Lower leg skin (tissue), 4 donors: ENCODE measurements around the gene TKT. TPM values are rescaled to one million over a fixed set of nuclear protein-coding genes. Genes with fewer than 3 reads are reported as not detected.
"Not testable (repeated sequence)": the region's sequence is repeated elsewhere in the genome, so short reads cannot be mapped to it uniquely, and the experiment has no call there.

ENCODE experiments used
- DNase-seq, 2 donors: peaks; one replicate each; pipeline ENCODE4 v3.0.0-alpha.2; 2019; ENCODE audit warnings: low spot score in 2 of 2
- H3K4me3 ChIP-seq: fragments of 200-600 bp; sonication (generic); 2 replicates; pipeline ENCODE4 v1.5.1; 2017; ENCODE audit warnings: mild to moderate bottlenecking, low read depth; ENCODE audit not compliant: poor library complexity, severe bottlenecking
- CTCF ChIP-seq, 3 donors: fragments of 450-650 bp; IDR thresholded peaks; one replicate each; pipeline ENCODE4 v1.5.1; 2016; ENCODE audit warnings: antibody characterized with exemption in 3 of 3, mild to moderate bottlenecking in 3 of 3, moderate library complexity in 2 of 3
- POLR2A ChIP-seq, 2 donors: fragments of 450-650 bp; IDR thresholded peaks; one replicate each; pipeline ENCODE4 v1.6.1; 2016 to 2017; ENCODE audit warnings: antibody characterized with exemption in 2 of 2, mild to moderate bottlenecking in 1 of 2, moderate library complexity in 1 of 2
- WGBS, 2 donors: methylation state at CpG; one replicate each; pipeline ENCODE4 v1.1.5; 2018; 5-methylcytosine and 5-hydroxymethylcytosine counted together
- intact Hi-C: fragments of 100-400 bp; cut with DNase I; formaldehyde crosslinking; loops from one replicate; pipeline ENCODE4 v1.15.0; 2023; ENCODE audit warnings: low total_unique reads
- total RNA-seq, 4 donors: library from RNA; depleted of rRNA; stranded (reverse); fragments of >200 nt; gene quantifications; one replicate each; pipeline ENCODE4 v1.1.0, GENCODE V29; 2016

The TKT gene
- total RNA-seq, 4 donors from 2014 or later, result 98.1 to 195 (median 154) TPM

- DNase-seq, result no peak
- WGBS, 2 donors, result 65 to 75% methylated on average over 4 of the region's 4 CpGs
- no peak overlapping the region for H3K4me3 ChIP-seq
- intact Hi-C loops, result no loop called here
- TF ChIP-seq POLR2A (IDR thresholded peaks at IDR 0.05) (no peak), CTCF (IDR thresholded peaks at IDR 0.05) (no peak)
Measured at GRCh38 chr3:53278667-53279066, 22.8 kb upstream of the TKT start.

GRCh38 chr3:53274938-53275605, 19.2 kb upstream of the TKT start:
- WGBS, 2 donors, result 62 to 67% methylated on average over 5 of the region's 5 CpGs
- intact Hi-C loops, result no loop called here
- TF ChIP-seq POLR2A (IDR thresholded peaks at IDR 0.05), result no peak
- no peak for DNase-seq
- H3K4me3 ChIP-seq, result no peak overlapping the region

GRCh38 chr3:53273146-53273670, 17.4 kb upstream of the TKT start:
- intact Hi-C loops, result no loop called here
- no peak for TF ChIP-seq CTCF (IDR thresholded peaks at IDR 0.05)
- no peak for TF ChIP-seq POLR2A (IDR thresholded peaks at IDR 0.05)
- H3K4me3 ChIP-seq, result no peak overlapping the region
- WGBS, 2 donors, result 86 to 87% methylated on average over 9 to 10 of the region's 10 CpGs
- DNase-seq, result no peak

- no peak for TF ChIP-seq POLR2A (IDR thresholded peaks at IDR 0.05)
- TF ChIP-seq CTCF (IDR thresholded peaks at IDR 0.05), result no peak
- DNase-seq, result peak; percentile 83 to 94
- intact Hi-C loops, result no loop called here
- H3K4me3 ChIP-seq, result no peak overlapping the region
- WGBS, 2 donors, result 14 to 24% methylated on average over 11 of the region's 12 CpGs
Measured at GRCh38 chr3:53269888-53270880, 14.4 kb upstream of the TKT start.

- H3K4me3 ChIP-seq, intact Hi-C loops, DNase-seq: not testable (repeated sequence)
- WGBS, 2 donors, result 92 to 96% methylated on average over 11 of the region's 11 CpGs
Measured at GRCh38 chr3:53269193-53269592, 13.4 kb upstream of the TKT start.

- intact Hi-C loops, result no loop called here
- H3K4me3 ChIP-seq, result no peak overlapping the region
- DNase-seq, result no peak
- TF ChIP-seq CTCF (IDR thresholded peaks at IDR 0.05) (no peak), POLR2A (IDR thresholded peaks at IDR 0.05) (no peak)
Measured at GRCh38 chr3:53267766-53268165, 11.9 kb upstream of the TKT start.
